Measurements from ENCODE around the gene REG3G. TPM values are rescaled to one million over a fixed set of nuclear protein-coding genes. Genes with fewer than 3 reads are reported as not detected.

REG3G gene
- total RNA-seq, 1 experiment from 2014 or later = 0.20 TPM

DNA sequence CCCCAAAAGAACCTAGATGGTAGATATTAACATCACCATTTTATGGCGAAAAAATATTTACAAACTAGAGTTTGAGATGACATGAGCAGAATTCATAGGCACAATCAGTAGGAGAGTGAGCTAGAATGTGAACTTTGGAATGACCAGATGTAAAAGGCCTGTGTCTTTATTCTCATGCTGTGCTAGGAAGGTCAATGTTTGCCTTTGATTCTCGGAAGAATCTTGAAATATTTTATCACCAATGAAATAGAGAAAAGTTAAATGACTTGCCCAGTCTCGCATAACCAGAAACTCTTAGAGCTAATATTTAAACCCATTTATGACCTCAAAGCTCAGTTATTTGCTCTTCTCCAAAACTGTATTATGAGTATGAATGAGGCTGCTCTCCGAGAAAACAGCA is 9.2 kb upstream of the REG3G start (continued):
- TF ChIP-seq, protein P1, sequence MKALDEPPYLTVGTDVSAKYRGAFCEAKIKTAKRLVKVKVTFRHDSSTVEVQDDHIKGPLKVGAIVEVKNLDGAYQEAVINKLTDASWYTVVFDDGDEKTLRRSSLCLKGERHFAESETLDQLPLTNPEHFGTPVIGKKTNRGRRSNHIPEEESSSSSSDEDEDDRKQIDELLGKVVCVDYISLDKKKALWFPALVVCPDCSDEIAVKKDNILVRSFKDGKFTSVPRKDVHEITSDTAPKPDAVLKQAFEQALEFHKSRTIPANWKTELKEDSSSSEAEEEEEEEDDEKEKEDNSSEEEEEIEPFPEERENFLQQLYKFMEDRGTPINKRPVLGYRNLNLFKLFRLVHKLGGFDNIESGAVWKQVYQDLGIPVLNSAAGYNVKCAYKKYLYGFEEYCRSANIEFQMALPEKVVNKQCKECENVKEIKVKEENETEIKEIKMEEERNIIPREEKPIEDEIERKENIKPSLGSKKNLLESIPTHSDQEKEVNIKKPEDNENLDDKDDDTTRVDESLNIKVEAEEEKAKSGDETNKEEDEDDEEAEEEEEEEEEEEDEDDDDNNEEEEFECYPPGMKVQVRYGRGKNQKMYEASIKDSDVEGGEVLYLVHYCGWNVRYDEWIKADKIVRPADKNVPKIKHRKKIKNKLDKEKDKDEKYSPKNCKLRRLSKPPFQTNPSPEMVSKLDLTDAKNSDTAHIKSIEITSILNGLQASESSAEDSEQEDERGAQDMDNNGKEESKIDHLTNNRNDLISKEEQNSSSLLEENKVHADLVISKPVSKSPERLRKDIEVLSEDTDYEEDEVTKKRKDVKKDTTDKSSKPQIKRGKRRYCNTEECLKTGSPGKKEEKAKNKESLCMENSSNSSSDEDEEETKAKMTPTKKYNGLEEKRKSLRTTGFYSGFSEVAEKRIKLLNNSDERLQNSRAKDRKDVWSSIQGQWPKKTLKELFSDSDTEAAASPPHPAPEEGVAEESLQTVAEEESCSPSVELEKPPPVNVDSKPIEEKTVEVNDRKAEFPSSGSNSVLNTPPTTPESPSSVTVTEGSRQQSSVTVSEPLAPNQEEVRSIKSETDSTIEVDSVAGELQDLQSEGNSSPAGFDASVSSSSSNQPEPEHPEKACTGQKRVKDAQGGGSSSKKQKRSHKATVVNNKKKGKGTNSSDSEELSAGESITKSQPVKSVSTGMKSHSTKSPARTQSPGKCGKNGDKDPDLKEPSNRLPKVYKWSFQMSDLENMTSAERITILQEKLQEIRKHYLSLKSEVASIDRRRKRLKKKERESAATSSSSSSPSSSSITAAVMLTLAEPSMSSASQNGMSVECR (CRISPR knock-in tag; IDR thresholded peaks at IDR 0.05; ENCODE audit: borderline replicate concordance) = no peak

DNA sequence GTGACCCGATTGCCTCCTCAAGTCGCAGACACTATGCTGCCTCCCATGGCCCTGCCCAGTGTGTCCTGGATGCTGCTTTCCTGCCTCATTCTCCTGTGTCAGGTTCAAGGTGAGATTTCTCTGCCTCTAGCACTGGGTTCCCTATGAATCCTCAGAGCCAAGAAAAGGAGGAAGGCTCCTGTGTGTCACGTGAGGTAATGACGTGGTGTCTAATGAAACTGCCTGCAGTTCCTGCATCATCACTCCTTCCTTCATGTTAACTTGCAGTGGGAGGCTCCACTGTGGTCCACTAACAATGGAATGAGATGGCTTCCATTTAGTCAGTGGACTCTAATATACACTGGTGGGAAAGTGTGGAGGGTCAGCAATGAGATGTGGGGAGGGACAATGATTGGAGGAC is 559 bp downstream of the REG3G start:
- ChIA-PET CTCF (interaction anchor here (1.0 kb wide), 1 partner anchor 15 kb away, joined by 4 read pairs; no protein-coding TSS in a partner anchor), POLR2A (no interaction called here)
- no peaks in the 10 kb centered on the region; the same call in 1 of the 2 replicates for H3K27me3 Mint-ChIP-seq (ENCODE audit: low read depth)
- no peak for DNase-seq (ENCODE audit: low spot score)
- no peak overlapping the region for H3K4me3 Mint-ChIP-seq
- peaks cover 5% of the 10 kb centered on the region; the same call in 1 of the 2 replicates for H3K4me1 Mint-ChIP-seq
- H3K36me3 Mint-ChIP-seq = no peaks in the 10 kb centered on the region
- TF ChIP-seq FOXK1 (CRISPR knock-in tag; IDR thresholded peaks at IDR 0.05) = no peak
- TF ChIP-seq EMX1 (CRISPR knock-in tag; IDR thresholded peaks at IDR 0.05) = no peak
- TF ChIP-seq, protein P1 (CRISPR knock-in tag; IDR thresholded peaks at IDR 0.05; ENCODE audit: borderline replicate concordance) = no peak
- no peak overlapping the region for H3K27ac Mint-ChIP-seq
- H3K9me3 Mint-ChIP-seq = 0 out of 2 replicates have a peak, but pooled peaks cover 3% of the 10 kb centered on the region
- ATAC-seq = no peak

DNA sequence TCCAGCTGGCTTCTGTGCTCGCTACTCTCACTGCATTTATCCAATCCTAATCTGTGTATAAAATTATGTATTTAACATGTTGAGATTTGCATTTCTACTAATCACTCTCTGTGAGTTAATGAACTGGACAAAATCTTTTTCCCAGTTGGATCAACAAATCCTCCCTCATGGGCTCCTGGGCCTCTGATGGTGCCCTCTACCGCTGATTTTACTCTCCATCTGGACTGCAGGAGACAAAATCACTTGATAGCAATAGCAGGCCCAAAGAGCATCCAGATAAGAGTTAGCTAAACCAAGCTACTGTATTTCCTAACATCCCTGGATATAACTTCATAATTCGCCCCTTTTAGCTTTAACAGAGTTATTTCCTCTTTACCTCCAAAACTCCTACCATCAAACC is 14.4 kb downstream of the REG3G start:
- Mint-ChIP-seq H3K4me3 (no peak overlapping the region), H3K27ac (no peak overlapping the region), H3K9me3 (no peaks in the 10 kb centered on the region), H3K27me3 (ENCODE audit: low read depth) (no peaks in the 10 kb centered on the region), H3K36me3 (no peaks in the 10 kb centered on the region), H3K4me1 (peaks cover 6% of the 10 kb centered on the region)
- ATAC-seq (no peak), DNase-seq (ENCODE audit: low spot score) (no peak)
- POLR2A ChIA-PET = no interaction called here
- CTCF ChIA-PET = interaction anchor here (1.0 to 2.5 kb wide), 8 partner anchors 19 to 848 kb away, joined by 3 to 20 read pairs (median 8); no protein-coding TSS in a partner anchor
- TF ChIP-seq TCF7 (CRISPR knock-in tag; IDR thresholded peaks at IDR 0.05; ENCODE audit: low read depth) (no peak), ZNF396 (CRISPR knock-in tag; IDR thresholded peaks at IDR 0.05; ENCODE audit: borderline replicate concordance) (no peak), EMX1 (CRISPR knock-in tag; IDR thresholded peaks at IDR 0.05) (no peak), FOXP1 (CRISPR knock-in tag; IDR thresholded peaks at IDR 0.05; ENCODE audit: borderline replicate concordance) (no peak), RORB (CRISPR knock-in tag; IDR thresholded peaks at IDR 0.05) (no peak), GTF2I (CRISPR knock-in tag; conservative IDR thresholded peaks at IDR 0.05) (no peak), TEAD1 (CRISPR knock-in tag; IDR thresholded peaks at IDR 0.05) (no peak), ZNF671 (CRISPR knock-in tag; IDR thresholded peaks at IDR 0.05) (no peak), TEAD4 (CRISPR knock-in tag; IDR thresholded peaks at IDR 0.05) (no peak)
- TF ChIP-seq, protein P2, sequence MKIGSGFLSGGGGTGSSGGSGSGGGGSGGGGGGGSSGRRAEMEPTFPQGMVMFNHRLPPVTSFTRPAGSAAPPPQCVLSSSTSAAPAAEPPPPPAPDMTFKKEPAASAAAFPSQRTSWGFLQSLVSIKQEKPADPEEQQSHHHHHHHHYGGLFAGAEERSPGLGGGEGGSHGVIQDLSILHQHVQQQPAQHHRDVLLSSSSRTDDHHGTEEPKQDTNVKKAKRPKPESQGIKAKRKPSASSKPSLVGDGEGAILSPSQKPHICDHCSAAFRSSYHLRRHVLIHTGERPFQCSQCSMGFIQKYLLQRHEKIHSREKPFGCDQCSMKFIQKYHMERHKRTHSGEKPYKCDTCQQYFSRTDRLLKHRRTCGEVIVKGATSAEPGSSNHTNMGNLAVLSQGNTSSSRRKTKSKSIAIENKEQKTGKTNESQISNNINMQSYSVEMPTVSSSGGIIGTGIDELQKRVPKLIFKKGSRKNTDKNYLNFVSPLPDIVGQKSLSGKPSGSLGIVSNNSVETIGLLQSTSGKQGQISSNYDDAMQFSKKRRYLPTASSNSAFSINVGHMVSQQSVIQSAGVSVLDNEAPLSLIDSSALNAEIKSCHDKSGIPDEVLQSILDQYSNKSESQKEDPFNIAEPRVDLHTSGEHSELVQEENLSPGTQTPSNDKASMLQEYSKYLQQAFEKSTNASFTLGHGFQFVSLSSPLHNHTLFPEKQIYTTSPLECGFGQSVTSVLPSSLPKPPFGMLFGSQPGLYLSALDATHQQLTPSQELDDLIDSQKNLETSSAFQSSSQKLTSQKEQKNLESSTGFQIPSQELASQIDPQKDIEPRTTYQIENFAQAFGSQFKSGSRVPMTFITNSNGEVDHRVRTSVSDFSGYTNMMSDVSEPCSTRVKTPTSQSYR (CRISPR knock-in tag; IDR thresholded peaks at IDR 0.05) = no peak
- TF ChIP-seq, protein P3, sequence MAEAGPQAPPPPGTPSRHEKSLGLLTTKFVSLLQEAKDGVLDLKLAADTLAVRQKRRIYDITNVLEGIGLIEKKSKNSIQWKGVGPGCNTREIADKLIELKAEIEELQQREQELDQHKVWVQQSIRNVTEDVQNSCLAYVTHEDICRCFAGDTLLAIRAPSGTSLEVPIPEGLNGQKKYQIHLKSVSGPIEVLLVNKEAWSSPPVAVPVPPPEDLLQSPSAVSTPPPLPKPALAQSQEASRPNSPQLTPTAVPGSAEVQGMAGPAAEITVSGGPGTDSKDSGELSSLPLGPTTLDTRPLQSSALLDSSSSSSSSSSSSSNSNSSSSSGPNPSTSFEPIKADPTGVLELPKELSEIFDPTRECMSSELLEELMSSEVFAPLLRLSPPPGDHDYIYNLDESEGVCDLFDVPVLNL (CRISPR knock-in tag; IDR thresholded peaks at IDR 0.05; ENCODE audit: borderline replicate concordance, low read depth) = no peak
- TF ChIP-seq, protein P4, sequence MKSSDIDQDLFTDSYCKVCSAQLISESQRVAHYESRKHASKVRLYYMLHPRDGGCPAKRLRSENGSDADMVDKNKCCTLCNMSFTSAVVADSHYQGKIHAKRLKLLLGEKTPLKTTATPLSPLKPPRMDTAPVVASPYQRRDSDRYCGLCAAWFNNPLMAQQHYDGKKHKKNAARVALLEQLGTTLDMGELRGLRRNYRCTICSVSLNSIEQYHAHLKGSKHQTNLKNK (CRISPR knock-in tag; IDR thresholded peaks at IDR 0.05) = no peak
- TF ChIP-seq, protein P1 (CRISPR knock-in tag; IDR thresholded peaks at IDR 0.05; ENCODE audit: borderline replicate concordance) = no peak
